ENCODE measurements around the gene EPB41L1.

Gene EPB41L1

DNA sequence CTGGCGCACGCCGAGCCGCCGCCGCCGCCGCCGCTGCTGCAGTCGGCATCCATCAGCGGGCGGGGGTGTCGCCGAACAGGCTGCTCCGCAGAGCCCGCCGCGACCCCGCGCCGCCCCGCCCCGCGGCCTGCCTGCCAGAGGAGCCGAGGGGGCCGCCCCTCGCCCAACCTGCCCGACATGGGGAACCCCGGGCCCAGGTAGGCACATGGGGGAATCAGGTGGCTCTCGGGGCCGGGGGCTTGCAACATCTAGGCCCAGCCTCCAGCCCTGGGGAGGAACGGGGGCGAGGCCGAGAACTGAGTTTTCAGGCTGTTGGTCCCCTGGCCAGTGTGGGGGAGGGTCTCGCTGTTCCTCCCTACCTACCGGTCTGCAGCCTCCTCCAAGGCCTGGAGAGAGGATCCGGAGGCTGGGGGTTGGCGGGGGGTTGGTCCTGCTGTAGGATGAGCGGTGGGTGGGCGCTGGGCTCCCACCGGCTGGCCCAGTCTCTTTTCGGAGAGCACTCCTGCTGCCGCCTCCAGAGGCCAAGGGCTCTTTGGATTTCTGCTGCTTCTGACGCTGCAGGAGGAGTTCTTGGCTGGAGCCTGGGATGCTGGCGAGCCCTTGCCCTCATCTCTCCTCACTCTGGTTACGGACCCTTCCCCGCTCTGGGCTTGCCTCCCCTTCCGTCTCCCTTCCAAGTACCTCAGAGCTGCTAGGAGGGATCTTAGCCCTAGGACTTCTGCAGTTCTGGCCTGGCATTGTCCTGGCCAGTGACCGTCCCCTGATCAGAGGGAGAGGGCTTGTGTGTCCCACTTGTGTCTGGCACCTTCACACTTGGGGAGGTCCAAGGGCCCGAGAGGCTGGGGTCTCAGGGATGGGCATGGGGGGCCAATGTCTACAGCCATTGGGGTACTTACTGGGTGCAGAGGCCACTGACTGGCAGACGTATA, at the start of gene EPB41L1:
Gene EPB41L1 (plus strand): TSS at position 41 of the 929 bp plus-strand sequence. CDS start 19,038 bp downstream, outside the sequence.
- in situ Hi-C loops (cut with MboI; ENCODE audit: low sequenced_read_pairs), result no loop called here

DNA sequence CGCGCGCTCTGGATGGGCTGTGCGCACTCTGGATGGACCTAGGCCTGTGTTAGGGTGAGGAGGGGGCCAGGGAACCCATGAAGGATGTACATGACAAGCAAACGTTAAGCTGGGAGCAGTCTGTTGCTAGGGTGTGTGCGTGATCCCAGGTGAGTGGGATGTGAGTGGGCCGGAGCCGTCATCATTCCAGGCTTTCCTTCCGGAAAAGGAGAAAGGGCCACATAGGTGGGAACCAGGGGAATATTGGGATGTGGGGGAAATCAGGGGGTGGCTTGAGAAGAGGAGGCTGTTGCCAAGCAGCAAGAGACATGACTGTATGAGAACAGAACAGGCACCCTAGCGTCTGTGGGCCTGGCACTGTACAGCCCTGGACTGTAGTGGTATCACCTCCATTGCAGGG, 49.7 kb upstream of the EPB41L1 start:
- in situ Hi-C loops (cut with MboI; ENCODE audit: low sequenced_read_pairs), result no loop called here

DNA sequence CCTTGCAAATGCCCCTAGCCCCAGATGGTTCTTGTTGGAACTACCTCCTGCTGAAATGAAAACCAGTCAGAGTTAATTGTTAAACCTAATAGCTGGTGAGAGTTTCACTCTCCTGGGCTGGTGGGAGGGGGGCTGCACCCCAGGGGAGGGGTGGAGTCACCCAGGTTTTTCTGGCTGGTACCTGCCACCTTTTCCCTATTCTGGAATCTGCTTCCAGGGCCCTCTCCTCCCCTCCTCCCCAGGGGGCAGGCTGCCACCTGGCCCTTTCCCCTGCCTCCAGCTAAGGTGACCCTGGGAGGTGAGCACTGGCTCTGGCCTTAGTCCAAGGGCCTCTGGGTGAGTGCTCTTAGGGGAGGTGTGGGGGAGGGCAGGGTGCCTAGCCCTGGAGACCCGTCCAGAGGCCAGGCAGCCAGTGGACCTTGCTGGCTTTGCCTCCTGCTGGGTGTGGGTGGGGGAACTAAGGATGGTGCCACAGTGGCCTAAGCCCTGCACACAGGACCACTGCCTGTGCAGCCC, 48.8 kb upstream of the EPB41L1 start:
- in situ Hi-C loops (cut with MboI; ENCODE audit: low sequenced_read_pairs), result no loop called here

DNA sequence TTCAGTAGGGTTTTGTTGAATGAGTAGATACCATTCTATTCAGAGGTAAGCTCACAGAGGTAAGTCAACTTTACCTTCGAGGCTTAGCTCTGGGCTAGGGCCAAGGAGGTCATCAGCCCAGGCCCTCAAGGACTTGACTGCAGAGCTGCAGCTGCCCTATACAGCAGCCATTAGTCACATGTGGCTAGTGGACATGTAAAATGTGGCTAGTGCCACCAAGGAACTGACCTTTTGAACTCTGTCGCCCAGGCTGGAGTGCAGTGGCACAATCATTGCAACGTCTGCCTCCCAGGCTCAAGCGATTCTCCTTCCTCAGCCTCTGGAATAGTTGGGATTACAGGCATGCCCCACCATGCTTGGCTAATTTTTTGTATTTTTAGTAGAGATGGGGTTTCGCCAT, 47.9 kb upstream of the EPB41L1 start:
- in situ Hi-C loops (cut with MboI; ENCODE audit: low sequenced_read_pairs), result no loop called here

DNA sequence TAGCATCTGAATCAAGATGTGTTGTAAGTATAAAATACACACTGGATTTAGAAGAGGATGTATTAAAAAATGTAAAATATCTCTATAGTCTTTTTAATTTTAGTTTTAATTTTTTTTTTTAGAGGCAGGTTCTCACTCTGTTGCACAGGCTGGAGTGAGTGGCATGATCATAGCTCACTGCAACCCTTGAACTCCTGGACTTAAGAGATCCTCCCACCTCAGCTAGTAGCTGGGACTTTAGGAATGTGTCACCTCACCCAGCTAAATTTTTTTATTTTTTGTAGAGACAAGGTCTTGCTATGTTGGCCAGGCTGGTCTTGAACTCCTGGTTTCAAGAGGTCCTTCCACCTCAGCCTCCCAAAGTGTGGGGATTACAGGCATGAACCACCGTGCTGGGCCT, 46.7 kb upstream of the EPB41L1 start:
- in situ Hi-C loops (cut with MboI; ENCODE audit: low sequenced_read_pairs), result no loop called here

DNA sequence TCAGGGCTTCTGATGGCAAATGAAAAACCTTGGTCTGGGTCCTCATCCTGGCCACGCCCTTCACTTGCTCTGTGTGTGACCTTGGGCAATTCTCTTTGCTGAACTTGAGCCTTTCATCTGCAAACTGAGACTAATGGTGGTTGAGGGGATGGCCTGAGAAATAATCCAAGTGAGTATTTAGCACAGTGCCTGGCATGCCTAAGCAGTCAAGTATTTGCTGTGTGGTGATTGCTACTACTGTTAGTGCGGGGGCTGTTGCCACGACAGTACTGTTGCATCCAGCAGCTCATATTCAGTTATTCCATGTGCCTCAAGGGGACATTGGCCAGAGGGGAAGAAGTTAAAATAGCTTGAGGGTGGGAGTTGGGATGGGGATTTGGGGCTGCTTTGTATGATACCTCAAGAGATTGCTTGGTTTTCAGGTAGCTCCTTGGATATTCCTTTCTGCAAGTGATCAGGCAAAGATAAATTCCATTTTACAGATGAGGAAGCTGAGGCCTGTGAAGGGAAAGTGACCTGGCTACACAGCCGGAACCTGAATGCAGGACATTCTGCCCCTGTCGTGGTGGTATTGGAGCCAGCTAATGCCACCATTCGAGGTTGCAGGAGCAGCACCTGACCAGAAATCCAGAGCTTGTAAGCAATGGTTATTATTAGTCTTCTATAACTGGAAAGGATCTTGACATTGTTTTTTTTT, 45.1 kb upstream of the EPB41L1 start:
- in situ Hi-C loops (cut with MboI; ENCODE audit: low sequenced_read_pairs), result no loop called here

DNA sequence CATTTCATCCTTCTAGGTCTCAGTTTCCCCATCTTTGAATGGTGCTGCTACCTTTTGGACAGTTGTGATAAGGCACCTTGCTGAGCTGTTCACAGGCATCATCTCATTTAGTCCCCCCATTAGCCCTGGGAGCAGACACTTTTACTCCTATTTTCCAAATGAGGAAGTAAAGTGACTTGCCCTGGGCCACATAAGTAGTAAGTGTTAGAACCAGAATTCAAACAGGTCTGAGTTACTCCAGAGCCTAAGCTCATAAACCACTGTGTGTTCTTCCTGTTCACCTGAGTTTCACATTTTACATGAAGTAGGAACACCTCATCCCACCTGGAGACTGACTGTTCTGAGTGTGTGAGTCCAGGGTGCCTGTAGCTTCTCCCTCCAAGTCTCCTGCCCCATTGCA, 43.5 kb upstream of the EPB41L1 start:
- in situ Hi-C loops (cut with MboI; ENCODE audit: low sequenced_read_pairs), result no loop called here

DNA sequence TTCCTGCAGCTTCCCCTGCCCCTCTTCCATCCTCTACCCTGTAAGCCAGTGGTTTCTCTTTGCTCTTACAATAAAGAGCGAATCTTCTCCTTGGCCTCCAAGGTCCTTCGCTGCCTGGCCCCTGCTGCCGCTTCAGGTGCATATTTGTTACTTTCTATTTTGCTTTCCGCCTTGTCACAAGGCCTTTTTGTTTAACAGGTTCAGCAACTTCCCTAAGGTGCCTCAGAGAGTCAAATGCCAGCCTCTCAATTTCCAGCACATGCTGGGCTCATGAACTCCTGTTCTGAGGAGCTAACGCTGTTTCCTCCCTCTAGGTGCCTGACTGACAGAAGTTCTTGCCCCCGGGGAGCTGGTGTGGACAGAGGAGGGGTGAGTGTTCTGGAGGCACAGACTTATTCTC, 42.4 kb upstream of the EPB41L1 start:
- in situ Hi-C loops (cut with MboI; ENCODE audit: low sequenced_read_pairs), result no loop called here

DNA sequence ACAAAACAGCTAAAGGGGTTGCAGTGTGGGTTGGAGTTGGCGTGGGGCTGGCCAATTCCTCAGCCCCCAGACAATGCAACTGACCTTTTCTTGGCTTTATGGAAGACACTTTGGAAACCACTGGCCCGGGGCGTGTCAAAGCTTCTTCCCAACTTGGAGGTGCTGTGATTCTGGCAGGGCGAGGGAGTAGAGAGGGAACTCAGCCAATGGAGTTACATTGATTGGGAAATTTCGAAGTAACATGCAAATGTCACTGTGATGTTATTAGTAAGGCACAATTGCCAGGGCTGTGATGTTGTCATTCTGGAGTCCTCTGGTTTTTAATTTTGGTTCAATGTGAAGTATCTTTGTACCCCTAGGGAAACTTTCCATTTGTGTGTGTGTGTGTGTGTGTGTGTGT, 41.5 kb upstream of the EPB41L1 start:
- in situ Hi-C loops (cut with MboI; ENCODE audit: low sequenced_read_pairs), result no loop called here

DNA sequence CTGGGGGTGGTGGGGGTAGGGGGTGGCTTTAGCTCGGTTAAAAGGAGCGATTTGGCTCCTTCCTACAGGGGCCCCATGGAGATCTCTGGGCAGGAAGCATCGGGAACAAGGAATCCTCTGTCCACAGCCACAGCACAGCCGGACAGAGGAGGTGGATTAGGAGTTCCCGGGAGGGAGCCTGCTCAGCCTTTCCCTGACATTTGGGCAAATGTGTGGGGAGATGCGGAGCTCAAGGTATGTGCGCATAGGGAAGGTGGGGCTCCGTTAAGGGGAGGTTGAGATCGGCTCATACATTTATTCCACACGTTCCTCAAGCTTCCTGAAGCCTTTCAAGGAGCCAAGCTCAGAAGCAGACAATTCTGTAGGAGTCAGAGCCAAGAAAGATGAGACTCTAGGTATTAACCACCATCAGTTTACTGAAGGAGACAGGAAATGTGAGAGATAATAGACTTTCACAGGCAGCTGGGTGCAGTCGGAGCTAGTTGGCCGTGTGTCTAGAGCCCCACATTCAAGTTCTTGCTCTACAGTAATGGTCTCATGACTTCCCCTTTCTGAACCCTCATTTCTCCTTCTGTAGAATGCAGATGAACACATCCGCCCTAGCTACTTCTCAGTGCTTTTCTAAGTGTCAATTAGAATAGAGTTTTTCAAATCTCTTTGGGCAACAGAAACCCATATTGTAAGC, 40.8 kb upstream of the EPB41L1 start:
- in situ Hi-C loops (cut with MboI; ENCODE audit: low sequenced_read_pairs), result no loop called here

DNA sequence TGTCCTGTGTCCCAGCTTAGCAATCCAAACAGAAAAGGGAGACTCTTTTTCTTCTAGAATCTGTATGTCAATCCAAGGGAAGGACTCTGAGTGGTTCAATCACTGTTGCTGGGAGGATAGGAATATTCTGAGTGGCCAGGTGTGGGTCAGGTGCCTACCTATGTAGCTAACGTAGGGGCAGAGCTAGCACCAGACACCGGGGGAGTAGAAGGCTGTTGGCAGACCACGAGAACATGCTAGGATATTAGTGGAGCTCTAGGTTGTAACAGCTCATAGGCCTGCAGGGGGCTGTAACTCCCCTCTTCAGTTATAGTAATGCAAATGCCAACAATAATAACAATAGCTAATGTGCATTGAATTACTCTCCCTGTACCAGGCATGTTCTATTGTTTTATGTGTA, 39.8 kb upstream of the EPB41L1 start:
- in situ Hi-C loops (cut with MboI; ENCODE audit: low sequenced_read_pairs), result no loop called here

DNA sequence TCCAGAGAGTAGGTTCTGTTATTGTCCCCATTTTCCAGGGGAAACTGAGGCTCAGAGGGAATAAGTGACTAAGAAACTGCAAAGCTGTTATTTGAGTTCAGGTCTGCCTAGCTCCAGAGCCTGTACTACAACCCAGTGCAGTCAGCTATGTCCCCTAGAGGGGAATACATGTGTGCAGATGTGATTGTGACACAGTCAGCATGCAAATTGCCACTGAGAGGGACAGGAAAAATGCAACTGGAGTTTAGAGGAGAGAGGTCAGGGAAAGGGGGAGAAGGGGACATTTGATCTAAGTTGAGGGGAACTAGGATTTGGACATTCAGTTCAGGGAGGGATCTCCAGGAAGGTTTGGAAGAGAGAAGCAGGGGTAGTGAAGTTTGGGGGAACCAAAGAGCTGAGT, 38.6 kb upstream of the EPB41L1 start:
- in situ Hi-C loops (cut with MboI; ENCODE audit: low sequenced_read_pairs), result no loop called here

DNA sequence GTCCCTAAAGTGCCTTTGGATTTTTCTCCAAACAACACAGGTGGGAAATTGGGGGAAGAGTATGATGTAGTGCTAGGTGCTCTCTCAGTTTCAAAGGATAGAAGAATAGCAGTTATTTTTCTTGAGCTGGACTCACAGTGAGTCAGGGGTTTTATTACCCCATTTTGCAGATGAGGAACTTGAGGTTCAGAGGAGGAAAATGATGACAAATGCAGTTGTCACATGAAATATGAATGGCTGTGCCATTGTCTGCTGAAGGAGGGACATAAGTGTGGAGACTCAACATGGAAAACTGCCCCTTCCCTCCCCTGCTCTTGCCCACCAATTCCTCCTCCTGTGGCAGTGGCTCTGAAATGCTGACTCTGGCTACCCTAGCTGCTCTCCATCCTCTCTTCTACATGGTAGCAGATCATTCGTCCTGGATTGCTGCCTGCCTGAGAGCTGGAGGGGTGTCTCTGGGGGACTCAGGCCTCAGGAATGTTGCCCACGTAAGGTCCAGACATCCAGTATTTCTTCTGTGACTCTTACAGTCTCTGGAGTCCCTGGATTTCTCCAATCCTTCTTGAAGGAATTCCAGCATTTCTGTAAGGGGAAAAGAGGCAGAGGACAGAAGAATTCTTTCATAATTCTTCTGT, 37.6 kb upstream of the EPB41L1 start:
- in situ Hi-C loops (cut with MboI; ENCODE audit: low sequenced_read_pairs), result no loop called here

DNA sequence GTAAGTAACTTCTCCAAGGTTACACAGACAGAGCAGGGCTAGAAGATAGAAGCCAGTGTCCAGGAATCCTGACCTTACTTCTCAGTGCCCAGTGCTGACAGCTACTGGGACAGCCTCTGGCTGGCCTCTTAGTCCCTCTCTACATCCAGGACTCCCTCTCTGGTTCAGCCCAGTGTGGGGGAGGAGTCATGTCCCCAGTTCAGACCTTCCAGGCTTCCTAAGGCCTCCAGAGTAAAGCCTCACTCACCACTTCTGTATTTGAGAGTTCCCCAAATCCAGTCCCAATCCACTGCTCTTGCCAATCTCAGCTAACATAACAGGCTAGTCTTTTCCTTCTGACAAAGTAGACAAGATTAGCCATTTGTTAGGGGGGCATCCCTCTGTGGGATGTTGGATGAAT, 36.9 kb upstream of the EPB41L1 start:
- in situ Hi-C loops (cut with MboI; ENCODE audit: low sequenced_read_pairs), result no loop called here

DNA sequence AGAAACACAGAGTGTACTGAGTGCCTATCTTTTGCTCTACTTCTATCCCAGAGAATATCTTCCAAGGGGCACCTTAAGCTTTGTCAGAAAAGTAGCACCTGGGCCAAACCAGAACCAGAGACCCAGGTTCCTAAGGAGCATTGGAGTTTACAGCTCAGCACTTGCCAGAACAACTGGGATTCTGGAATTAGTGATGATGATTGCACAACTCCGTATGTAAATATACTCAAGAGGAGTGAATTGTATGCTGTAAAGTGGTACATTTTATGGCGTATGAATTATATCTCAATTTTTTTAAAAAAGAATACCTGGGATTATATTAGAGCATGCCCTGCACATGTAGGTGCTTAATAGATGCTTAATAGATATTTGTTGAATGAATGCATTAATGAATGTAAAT, 36.2 kb upstream of the EPB41L1 start:
- in situ Hi-C loops (cut with MboI; ENCODE audit: low sequenced_read_pairs), result no loop called here

DNA sequence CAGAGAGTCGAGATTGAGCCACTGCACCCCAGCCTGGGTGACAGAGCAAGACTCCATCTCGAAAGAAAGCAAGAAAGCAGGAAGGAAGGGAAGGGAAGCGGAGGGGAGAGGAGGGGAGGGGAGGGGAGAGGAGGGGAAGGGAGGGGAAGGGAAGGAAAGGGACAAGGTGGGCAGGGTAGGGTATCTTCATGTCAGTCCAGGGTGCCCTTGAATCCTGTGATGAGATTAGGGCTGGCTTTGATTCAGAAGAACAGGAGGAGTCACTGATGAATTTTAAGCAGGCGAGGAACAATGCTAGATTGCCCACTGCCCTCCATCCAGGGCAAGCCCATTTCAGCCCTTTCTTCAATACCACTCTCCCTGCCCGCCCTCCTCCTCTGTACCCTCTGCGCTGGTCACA, 35.0 kb upstream of the EPB41L1 start:
- in situ Hi-C loops (cut with MboI; ENCODE audit: low sequenced_read_pairs), result no loop called here

DNA sequence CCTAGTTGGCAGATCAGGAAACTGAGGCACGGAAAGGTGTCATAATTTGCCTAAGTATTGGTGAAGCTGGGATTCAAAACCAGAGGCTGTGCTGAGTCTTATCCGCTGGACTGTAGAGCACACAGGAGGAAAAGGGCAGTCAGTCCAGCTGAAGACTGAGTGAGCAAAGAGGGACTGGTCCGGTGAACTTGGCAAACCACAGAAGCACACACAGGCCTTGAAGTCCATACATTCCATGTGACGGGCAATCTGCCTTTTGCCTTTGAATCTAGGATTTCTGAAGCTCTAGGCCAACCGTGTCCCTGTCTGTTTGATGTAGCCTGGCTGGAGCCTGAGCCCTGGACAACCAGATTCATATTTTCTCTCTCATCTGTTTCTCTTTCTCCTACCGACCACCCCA, 34.3 kb upstream of the EPB41L1 start:
- in situ Hi-C loops (cut with MboI; ENCODE audit: low sequenced_read_pairs), result no loop called here

DNA sequence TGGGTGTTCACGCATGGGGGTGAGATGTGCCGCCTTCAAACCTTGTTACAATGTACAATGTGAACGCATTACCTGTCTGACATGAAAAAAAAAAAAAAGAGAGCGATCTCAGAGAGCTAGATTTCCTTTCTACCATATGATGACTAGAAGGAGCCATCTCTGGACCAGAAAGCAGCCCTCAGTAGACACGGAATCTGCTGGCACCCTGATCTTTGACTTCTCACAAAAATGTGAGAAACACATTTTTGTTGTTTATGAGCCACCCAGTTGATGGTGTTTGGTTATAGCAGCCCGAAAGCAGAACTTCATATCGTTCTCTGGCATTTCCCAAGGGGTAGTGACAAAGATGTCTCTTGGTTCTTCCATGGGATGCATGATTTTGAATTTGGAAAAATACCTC, 33.5 kb upstream of the EPB41L1 start:
- in situ Hi-C loops (cut with MboI; ENCODE audit: low sequenced_read_pairs), result no loop called here

DNA sequence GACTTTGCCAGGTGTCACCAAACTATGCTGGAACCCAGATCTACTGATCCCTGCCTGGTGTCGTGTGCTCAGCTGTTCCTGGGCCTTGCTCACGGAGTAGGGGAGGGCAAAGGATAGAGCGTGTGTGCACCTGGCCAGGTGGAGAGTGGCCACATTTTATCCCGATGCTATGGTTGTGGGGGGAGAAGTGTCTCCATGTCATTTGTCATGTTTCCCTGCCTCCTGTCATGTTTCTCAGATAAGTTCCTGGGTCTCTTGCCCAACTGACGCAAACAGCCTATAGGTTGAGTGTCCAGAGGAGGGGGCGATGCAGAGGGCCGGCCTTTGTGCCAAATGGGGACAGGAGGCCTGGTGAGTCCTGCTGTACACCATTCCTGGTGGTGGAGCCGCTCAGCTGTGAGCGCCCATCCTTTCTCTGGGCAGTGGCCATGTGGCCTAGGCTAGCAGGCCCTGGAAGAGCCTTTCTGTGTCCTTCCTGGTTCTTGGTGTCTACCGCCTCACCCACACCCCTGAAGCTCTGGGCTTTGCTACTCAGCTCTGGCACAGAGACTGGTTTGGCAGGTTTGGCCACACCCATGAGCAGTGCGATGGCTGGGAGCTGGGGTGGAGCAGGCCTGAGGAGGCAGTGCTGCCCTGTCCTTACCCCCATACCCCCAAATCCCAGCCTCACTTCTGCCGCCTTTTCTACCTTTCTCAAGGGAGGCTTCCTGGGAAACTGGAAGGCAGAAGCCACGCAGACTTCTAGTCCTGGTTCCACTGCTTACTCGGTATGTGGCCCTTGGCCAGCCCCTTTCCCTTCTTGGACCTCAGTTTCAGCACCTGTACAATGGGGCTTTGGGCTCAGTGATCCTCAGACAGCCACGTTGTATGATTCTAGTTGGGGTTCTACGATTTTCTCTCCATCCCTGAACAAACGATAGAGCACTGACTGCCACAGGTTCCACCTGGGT, 32.3 kb upstream of the EPB41L1 start:
- in situ Hi-C loops (cut with MboI; ENCODE audit: low sequenced_read_pairs), result no loop called here

DNA sequence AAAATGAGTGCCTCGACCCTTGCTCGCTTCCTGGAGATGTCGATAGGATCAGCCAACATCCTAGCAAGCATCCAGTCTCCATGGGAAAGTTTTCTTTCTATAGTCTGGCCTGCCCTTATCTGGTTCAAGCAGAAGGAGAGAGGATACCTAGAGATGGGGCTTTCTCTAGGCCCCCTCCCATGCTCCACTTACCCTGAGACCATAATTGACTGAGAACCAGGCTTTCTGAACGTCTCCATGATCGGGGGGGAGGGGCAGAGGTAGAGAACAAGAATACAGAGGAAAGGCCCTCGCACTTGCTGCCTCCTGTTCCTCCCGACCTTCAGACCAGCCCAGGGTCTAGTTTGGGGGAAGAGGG, 31.6 kb upstream of the EPB41L1 start:
- in situ Hi-C loops (cut with MboI; ENCODE audit: low sequenced_read_pairs), result no loop called here
